AG08396 (cell line): ENCODE measurements around the gene LIMS2.

ENCODE experiments used
- DNase-seq: peaks from one replicate; pipeline ENCODE4 v3.0.0; 2012; ENCODE audit warnings: low spot score, mixed read lengths

LIMS2 gene

GRCh38 chr2:127634066-127634617 lies 41.2 kb downstream of the LIMS2 start:
- no peak for DNase-seq

GRCh38 chr2:127633556-127634065 lies 41.7 kb downstream of the LIMS2 start:
- DNase-seq, result no peak

- DNase-seq, result no peak
Observed at GRCh38 chr2:127632592-127633489, 42.5 kb downstream of the LIMS2 start.

GRCh38 chr2:127631997-127632581 lies 43.2 kb downstream of the LIMS2 start:
- no peak for DNase-seq

- DNase-seq, result no peak
Observed at GRCh38 chr2:127631541-127631996, 43.8 kb downstream of the LIMS2 start.

- no peak for DNase-seq
Observed at GRCh38 chr2:127630864-127631540, 44.3 kb downstream of the LIMS2 start.

- no peak for DNase-seq
Observed at GRCh38 chr2:127630096-127630863, 45.0 kb downstream of the LIMS2 start.

- no peak for DNase-seq
Observed at GRCh38 chr2:127629637-127630036, 45.7 kb downstream of the LIMS2 start.

GRCh38 chr2:127628767-127629614 lies 46.3 kb downstream of the LIMS2 start:
- no peak for DNase-seq

- DNase-seq, result no peak
Observed at GRCh38 chr2:127627740-127628571, 47.4 kb downstream of the LIMS2 start.

GRCh38 chr2:127626917-127627739 lies 48.2 kb downstream of the LIMS2 start:
- no peak for DNase-seq

GRCh38 chr2:127626175-127626574 lies 49.2 kb downstream of the LIMS2 start:
- DNase-seq, result no peak

GRCh38 chr2:127625572-127625951 lies 49.8 kb downstream of the LIMS2 start:
- no peak for DNase-seq

- DNase-seq, result no peak
Observed at GRCh38 chr2:127624756-127625571, 50.4 kb downstream of the LIMS2 start.

- no peak for DNase-seq
Observed at GRCh38 chr2:127624320-127624755, 51.0 kb downstream of the LIMS2 start.

GRCh38 chr2:127623388-127624319 lies 51.7 kb downstream of the LIMS2 start:
- no peak for DNase-seq
